GM23338 (cell line): ENCODE data around the gene NPC2. TPM values are rescaled to one million over a fixed set of nuclear protein-coding genes. Genes with fewer than 3 reads are reported as not detected.

ENCODE experiments used
- ATAC-seq: fragments of 200-7000 bp; cut with Tn5 transposase; 3 replicates; pipeline ENCODE4 v1.9.1; 2020
- DNase-seq: peaks from one replicate; pipeline ENCODE4 v3.0.0-alpha.2; 2015; ENCODE audit warnings: low spot score
- H2AFZ ChIP-seq: fragments of 200-600 bp; sonication (generic); 2 replicates; pipeline ENCODE4 v1.8.0; 2016; ENCODE audit warnings: antibody characterized with exemption, mild to moderate bottlenecking, moderate library complexity
- H3F3A ChIP-seq: fragments of 200-600 bp; sonication (generic); replicated peaks from 2 replicates; pipeline ENCODE4 v1.8.0; 2017; ENCODE audit warnings: antibody characterized with exemption, mixed run types, low read depth
- H3K27ac ChIP-seq: fragments of 200-600 bp; sonication (generic); 2 replicates; pipeline ENCODE4 v1.6.1; 2016; ENCODE audit warnings: low read depth
- H3K27me3 ChIP-seq: fragments of 200-600 bp; sonication (generic); 2 replicates; pipeline ENCODE4 v1.8.0; 2016; ENCODE audit warnings: mild to moderate bottlenecking, mixed run types, moderate library complexity; ENCODE audit not compliant: insufficient read depth
- H3K36me3 ChIP-seq: fragments of 200-600 bp; sonication (generic); 2 replicates; pipeline ENCODE4 v1.8.0; 2016; ENCODE audit warnings: mild to moderate bottlenecking; ENCODE audit not compliant: insufficient read depth
- H3K4me1 ChIP-seq: fragments of 200-600 bp; sonication (generic); 2 replicates; pipeline ENCODE4 v1.8.0; 2016; ENCODE audit warnings: mild to moderate bottlenecking, moderate library complexity; ENCODE audit not compliant: insufficient read depth
- H3K4me2 ChIP-seq: fragments of 200-600 bp; sonication (generic); 2 replicates; pipeline ENCODE4 v1.7.1; 2017; ENCODE audit warnings: mixed run types
- H3K4me3 ChIP-seq: fragments of 200-600 bp; sonication (generic); 2 replicates; pipeline ENCODE4 v1.6.1; 2016; ENCODE audit warnings: mixed run types
- H3K79me2 ChIP-seq: fragments of 200-600 bp; sonication (generic); replicated peaks from 2 replicates; pipeline ENCODE4 v1.8.0; 2017; ENCODE audit warnings: mild to moderate bottlenecking; ENCODE audit not compliant: insufficient read depth
- H3K9me2 ChIP-seq: fragments of 200-600 bp; sonication (generic); 2 replicates; pipeline ENCODE4 v1.8.0; 2017; ENCODE audit not compliant: insufficient read depth
- H4K20me1 ChIP-seq: fragments of 200-600 bp; sonication (generic); replicated peaks from 2 replicates; pipeline ENCODE4 v1.8.0; 2017; ENCODE audit warnings: mild to moderate bottlenecking; ENCODE audit not compliant: insufficient read depth
- H3K27ac Mint-ChIP-seq: 2 replicates; pipeline ENCODE4 v1.8.0; 2020; ENCODE audit warnings: inconsistent platforms, mild to moderate bottlenecking, moderate library complexity, mixed read lengths
- H3K27me3 Mint-ChIP-seq: 3 replicates; pipeline ENCODE4 v1.8.0; 2022; ENCODE audit warnings: low read depth, mild to moderate bottlenecking, moderate library complexity, mixed read lengths, inconsistent platforms; ENCODE audit not compliant: insufficient read depth, poor library complexity
- H3K36me3 Mint-ChIP-seq: 3 replicates; pipeline ENCODE4 v1.8.0; 2021; ENCODE audit warnings: low read depth, mild to moderate bottlenecking, inconsistent platforms, moderate library complexity, mixed read lengths
- H3K4me1 Mint-ChIP-seq: 3 replicates; pipeline ENCODE4 v1.8.0; 2020; ENCODE audit warnings: mild to moderate bottlenecking, inconsistent platforms, mixed read lengths
- H3K4me3 Mint-ChIP-seq: 3 replicates; pipeline ENCODE4 v1.8.0; 2021; ENCODE audit warnings: moderate library complexity, mild to moderate bottlenecking, inconsistent platforms, mixed read lengths
- H3K9me3 Mint-ChIP-seq: 3 replicates; pipeline ENCODE4 v1.8.0; 2020; ENCODE audit warnings: moderate library complexity, mild to moderate bottlenecking, inconsistent platforms, mixed read lengths
- CREB1 ChIP-seq: fragments of 250-450 bp; sonication (Bioruptor Pico); IDR thresholded peaks from 2 replicates; pipeline ENCODE4 v1.5.0; 2020; ENCODE audit warnings: low read depth, mild to moderate bottlenecking, moderate library complexity
- ETS1 ChIP-seq: IDR thresholded peaks from 2 replicates; pipeline ENCODE4 v1.6.1; 2016; ENCODE audit warnings: antibody characterized with exemption
- EZH2 ChIP-seq: fragments of 200-600 bp; sonication (generic); IDR thresholded peaks from one replicate; pipeline ENCODE4 v1.8.0; 2017; ENCODE audit warnings: antibody characterized with exemption, mild to moderate bottlenecking, low read depth; ENCODE audit not compliant: unreplicated experiment
- EZH2phosphoT487 ChIP-seq: fragments of 200-600 bp; sonication (generic); IDR thresholded peaks from one replicate; pipeline ENCODE4 v1.8.1; 2018; ENCODE audit warnings: antibody characterized with exemption; ENCODE audit not compliant: unreplicated experiment
- JUNB ChIP-seq: IDR thresholded peaks from one replicate; pipeline ENCODE4 v1.6.1; 2016; ENCODE audit warnings: antibody characterized with exemption; ENCODE audit not compliant: unreplicated experiment
- NANOG ChIP-seq: IDR thresholded peaks from 2 replicates; pipeline ENCODE4 v1.6.1; 2016; ENCODE audit warnings: antibody characterized with exemption, borderline replicate concordance
- POLR2AphosphoS5 ChIP-seq: IDR thresholded peaks from 2 replicates; pipeline ENCODE4 v1.6.1; 2016; ENCODE audit warnings: antibody characterized with exemption, low read depth
- REST ChIP-seq: IDR thresholded peaks from one replicate; pipeline ENCODE4 v1.6.1; 2018; ENCODE audit warnings: antibody characterized with exemption; ENCODE audit not compliant: unreplicated experiment
- STAT1 ChIP-seq: IDR thresholded peaks from one replicate; pipeline ENCODE4 v1.6.1; 2016; ENCODE audit warnings: antibody characterized with exemption; ENCODE audit not compliant: unreplicated experiment
- ZNF114 ChIP-seq: fragments of 250-450 bp; sonication (Bioruptor Pico); IDR thresholded peaks from 2 replicates; pipeline ENCODE4 v1.5.0; 2020; ENCODE audit warnings: mild to moderate bottlenecking, moderate library complexity
- ZNF331 ChIP-seq: fragments of 250-450 bp; sonication (Bioruptor Pico); IDR thresholded peaks from 2 replicates; pipeline ENCODE4 v1.5.0; 2020; ENCODE audit warnings: low read depth, mild to moderate bottlenecking, moderate library complexity
- polyA plus RNA-seq: library from polyadenylated mRNA; unstranded; fragments of >200 nt; fragmentation: Nextera tagmentation; extraction: Ambion mirVana; gene quantifications from 2 replicates; pipeline ENCODE4 v1.2.1, GENCODE V29; 2016
- total RNA-seq: library from RNA; depleted of rRNA; stranded (reverse); fragments of >200 nt; shearing (Covaris generic); gene quantifications from 2 replicates; pipeline ENCODE4 v1.2.3, GENCODE V29; 2014
- TF ChIP-seq, protein P1 (sequence below), 2 experiments: fragments of 200-600 bp in 1 of 2; sonication (generic) in 1 of 2; conservative IDR thresholded peaks; 2 replicates each; pipeline versions ENCODE4 v1.5.1 to v1.6.1; 2016 to 2017; ENCODE audit warnings: antibody characterized with exemption in 2 of 2, low read depth in 2 of 2, mild to moderate bottlenecking in 2 of 2, moderate library complexity in 1 of 2
- TF ChIP-seq, protein P2 (sequence below): fragments of 250-450 bp; sonication (Bioruptor Pico); IDR thresholded peaks from 2 replicates; pipeline ENCODE4 v1.5.0; 2020; ENCODE audit warnings: mild to moderate bottlenecking, moderate library complexity

Gene NPC2
- total and polyA plus RNA-seq, 2 experiments from 2014 or later: 287 to 344 TPM

DNA sequence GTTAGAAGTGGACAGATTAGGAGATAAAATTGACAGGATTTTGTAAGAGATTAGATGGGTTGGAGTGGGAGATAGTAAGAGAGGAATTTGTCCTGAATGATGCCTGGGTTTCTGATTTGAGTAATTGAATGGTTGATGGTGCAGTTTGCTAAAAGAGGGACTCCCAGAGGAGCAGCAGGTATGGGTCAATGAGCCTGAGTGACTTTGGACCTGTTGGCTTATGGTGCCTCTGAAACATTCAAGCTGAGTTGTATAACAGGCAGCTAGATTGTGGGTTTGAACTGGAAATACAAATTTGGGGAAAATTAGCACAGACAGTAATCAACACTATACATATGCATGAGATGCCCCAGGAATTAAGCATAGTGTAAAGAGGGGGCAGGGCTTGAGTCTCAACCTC is 50.3 kb downstream of the NPC2 start (continued):
- TF ChIP-seq REST: no peak
- TF ChIP-seq JUNB: no peak
- no peak for TF ChIP-seq EZH2
- no peak for TF ChIP-seq POLR2AphosphoS5
- TF ChIP-seq ZNF114 (CRISPR knock-in tag): no peak
- no peak for TF ChIP-seq CREB1 (CRISPR knock-in tag)
- no peak for TF ChIP-seq STAT1
- TF ChIP-seq EZH2phosphoT487: no peak
- no peak for TF ChIP-seq ZNF331 (CRISPR knock-in tag)

- DNase-seq (no peak), ATAC-seq (no peak)
- Histone ChIP-seq H3K27me3 (no peaks in the 10 kb centered on the region), H4K20me1 (no peaks in the 10 kb centered on the region), H3K27ac (no peak overlapping the region), H3K9me2 (no peaks in the 10 kb centered on the region), H3F3A (peaks cover 2% of the 10 kb centered on the region; the same call in 1 of the 2 replicates), H3K36me3 (no peaks in the 10 kb centered on the region), H3K79me2 (no peaks in the 10 kb centered on the region), H3K4me1 (peaks cover 31% of the 10 kb centered on the region), H3K4me3 (no peak overlapping the region), H2AFZ (no peak overlapping the region), H3K4me2 (no peak overlapping the region)
- Mint-ChIP-seq H3K27ac (no peak overlapping the region), H3K4me1 (peaks cover 35% of the 10 kb centered on the region), H3K36me3 (no peaks in the 10 kb centered on the region), H3K4me3 (no peak overlapping the region), H3K27me3 (peaks cover 5% of the 10 kb centered on the region), H3K9me3 (no peaks in the 10 kb centered on the region)
- TF ChIP-seq CREB1 (CRISPR knock-in tag) (no peak), ZNF331 (CRISPR knock-in tag) (no peak), EZH2phosphoT487 (no peak), POLR2AphosphoS5 (no peak), EZH2 (no peak), ETS1 (no peak), JUNB (no peak), ZNF114 (CRISPR knock-in tag) (no peak), NANOG (no peak), STAT1 (no peak)
- TF ChIP-seq, protein P1, sequence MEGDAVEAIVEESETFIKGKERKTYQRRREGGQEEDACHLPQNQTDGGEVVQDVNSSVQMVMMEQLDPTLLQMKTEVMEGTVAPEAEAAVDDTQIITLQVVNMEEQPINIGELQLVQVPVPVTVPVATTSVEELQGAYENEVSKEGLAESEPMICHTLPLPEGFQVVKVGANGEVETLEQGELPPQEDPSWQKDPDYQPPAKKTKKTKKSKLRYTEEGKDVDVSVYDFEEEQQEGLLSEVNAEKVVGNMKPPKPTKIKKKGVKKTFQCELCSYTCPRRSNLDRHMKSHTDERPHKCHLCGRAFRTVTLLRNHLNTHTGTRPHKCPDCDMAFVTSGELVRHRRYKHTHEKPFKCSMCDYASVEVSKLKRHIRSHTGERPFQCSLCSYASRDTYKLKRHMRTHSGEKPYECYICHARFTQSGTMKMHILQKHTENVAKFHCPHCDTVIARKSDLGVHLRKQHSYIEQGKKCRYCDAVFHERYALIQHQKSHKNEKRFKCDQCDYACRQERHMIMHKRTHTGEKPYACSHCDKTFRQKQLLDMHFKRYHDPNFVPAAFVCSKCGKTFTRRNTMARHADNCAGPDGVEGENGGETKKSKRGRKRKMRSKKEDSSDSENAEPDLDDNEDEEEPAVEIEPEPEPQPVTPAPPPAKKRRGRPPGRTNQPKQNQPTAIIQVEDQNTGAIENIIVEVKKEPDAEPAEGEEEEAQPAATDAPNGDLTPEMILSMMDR (conservative IDR thresholded peaks at IDR 0.05; ENCODE audit: low read depth in 2 of 2): no peak
- TF ChIP-seq, protein P2, sequence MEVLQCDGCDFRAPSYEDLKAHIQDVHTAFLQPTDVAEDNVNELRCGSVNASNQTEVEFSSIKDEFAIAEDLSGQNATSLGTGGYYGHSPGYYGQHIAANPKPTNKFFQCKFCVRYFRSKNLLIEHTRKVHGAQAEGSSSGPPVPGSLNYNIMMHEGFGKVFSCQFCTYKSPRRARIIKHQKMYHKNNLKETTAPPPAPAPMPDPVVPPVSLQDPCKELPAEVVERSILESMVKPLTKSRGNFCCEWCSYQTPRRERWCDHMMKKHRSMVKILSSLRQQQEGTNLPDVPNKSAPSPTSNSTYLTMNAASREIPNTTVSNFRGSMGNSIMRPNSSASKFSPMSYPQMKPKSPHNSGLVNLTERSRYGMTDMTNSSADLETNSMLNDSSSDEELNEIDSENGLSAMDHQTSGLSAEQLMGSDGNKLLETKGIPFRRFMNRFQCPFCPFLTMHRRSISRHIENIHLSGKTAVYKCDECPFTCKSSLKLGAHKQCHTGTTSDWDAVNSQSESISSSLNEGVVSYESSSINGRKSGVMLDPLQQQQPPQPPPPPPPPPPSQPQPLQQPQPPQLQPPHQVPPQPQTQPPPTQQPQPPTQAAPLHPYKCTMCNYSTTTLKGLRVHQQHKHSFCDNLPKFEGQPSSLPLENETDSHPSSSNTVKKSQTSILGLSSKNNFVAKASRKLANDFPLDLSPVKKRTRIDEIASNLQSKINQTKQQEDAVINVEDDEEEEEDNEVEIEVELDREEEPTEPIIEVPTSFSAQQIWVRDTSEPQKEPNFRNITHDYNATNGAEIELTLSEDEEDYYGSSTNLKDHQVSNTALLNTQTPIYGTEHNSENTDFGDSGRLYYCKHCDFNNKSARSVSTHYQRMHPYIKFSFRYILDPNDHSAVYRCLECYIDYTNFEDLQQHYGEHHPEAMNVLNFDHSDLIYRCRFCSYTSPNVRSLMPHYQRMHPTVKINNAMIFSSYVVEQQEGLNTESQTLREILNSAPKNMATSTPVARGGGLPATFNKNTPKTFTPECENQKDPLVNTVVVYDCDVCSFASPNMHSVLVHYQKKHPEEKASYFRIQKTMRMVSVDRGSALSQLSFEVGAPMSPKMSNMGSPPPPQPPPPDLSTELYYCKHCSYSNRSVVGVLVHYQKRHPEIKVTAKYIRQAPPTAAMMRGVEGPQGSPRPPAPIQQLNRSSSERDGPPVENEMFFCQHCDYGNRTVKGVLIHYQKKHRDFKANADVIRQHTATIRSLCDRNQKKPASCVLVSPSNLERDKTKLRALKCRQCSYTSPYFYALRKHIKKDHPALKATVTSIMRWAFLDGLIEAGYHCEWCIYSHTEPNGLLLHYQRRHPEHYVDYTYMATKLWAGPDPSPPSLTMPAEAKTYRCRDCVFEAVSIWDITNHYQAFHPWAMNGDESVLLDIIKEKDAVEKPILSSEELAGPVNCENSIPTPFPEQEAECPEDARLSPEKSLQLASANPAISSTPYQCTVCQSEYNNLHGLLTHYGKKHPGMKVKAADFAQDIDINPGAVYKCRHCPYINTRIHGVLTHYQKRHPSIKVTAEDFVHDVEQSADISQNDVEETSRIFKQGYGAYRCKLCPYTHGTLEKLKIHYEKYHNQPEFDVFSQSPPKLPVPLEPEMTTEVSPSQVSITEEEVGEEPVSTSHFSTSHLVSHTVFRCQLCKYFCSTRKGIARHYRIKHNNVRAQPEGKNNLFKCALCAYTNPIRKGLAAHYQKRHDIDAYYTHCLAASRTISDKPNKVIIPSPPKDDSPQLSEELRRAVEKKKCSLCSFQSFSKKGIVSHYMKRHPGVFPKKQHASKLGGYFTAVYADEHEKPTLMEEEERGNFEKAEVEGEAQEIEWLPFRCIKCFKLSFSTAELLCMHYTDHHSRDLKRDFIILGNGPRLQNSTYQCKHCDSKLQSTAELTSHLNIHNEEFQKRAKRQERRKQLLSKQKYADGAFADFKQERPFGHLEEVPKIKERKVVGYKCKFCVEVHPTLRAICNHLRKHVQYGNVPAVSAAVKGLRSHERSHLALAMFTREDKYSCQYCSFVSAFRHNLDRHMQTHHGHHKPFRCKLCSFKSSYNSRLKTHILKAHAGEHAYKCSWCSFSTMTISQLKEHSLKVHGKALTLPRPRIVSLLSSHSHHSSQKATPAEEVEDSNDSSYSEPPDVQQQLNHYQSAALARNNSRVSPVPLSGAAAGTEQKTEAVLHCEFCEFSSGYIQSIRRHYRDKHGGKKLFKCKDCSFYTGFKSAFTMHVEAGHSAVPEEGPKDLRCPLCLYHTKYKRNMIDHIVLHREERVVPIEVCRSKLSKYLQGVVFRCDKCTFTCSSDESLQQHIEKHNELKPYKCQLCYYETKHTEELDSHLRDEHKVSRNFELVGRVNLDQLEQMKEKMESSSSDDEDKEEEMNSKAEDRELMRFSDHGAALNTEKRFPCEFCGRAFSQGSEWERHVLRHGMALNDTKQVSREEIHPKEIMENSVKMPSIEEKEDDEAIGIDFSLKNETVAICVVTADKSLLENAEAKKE (CRISPR knock-in tag): no peak
Observed at GRCh38 chr14:74441113-74441512, 52.0 kb downstream of the NPC2 start.
